COLO668 (cell line): ENCODE results near the gene MEGF8.
"Not testable (repeated sequence)": the region's sequence is repeated elsewhere in the genome, so short reads cannot be mapped to it uniquely, and the experiment has no call there.

Source experiments
- DNase-seq: peaks from one replicate; lab custom pipeline; 2025; ENCODE audit not compliant: unreplicated experiment; lab: John Stamatoyannopoulos, UW

The MEGF8 gene

GRCh38 chr19:42328854-42329253 lies 3.4 kb downstream of the MEGF8 start:
- DNase-seq, result no peak

GRCh38 chr19:42330241-42330711 lies 4.8 kb downstream of the MEGF8 start:
- no peak for DNase-seq

- DNase-seq, result not testable (repeated sequence)
Measured at GRCh38 chr19:42331333-42331732, 5.9 kb downstream of the MEGF8 start.

GRCh38 chr19:42332059-42332458 lies 6.6 kb downstream of the MEGF8 start:
- DNase-seq, result no peak

- no peak for DNase-seq
Measured at GRCh38 chr19:42333018-42333417, 7.6 kb downstream of the MEGF8 start.

GRCh38 chr19:42333975-42334696 lies 8.7 kb downstream of the MEGF8 start:
- DNase-seq, result no peak

- no peak for DNase-seq
Measured at GRCh38 chr19:42334697-42335373, 9.4 kb downstream of the MEGF8 start.

- no peak for DNase-seq
Measured at GRCh38 chr19:42335374-42335936, 10.0 kb downstream of the MEGF8 start.

- no peak for DNase-seq
Measured at GRCh38 chr19:42335971-42336370, 10.5 kb downstream of the MEGF8 start.

GRCh38 chr19:42339126-42339860 lies 13.9 kb downstream of the MEGF8 start:
- DNase-seq, result not testable (repeated sequence)

- not testable (repeated sequence) for DNase-seq
Measured at GRCh38 chr19:42339922-42340321, 14.5 kb downstream of the MEGF8 start.

- DNase-seq, result no peak
Measured at GRCh38 chr19:42343344-42344110, 18.1 kb downstream of the MEGF8 start.

GRCh38 chr19:42344336-42344893 lies 19.0 kb downstream of the MEGF8 start:
- DNase-seq, result no peak

GRCh38 chr19:42345191-42345812 lies 19.9 kb downstream of the MEGF8 start:
- DNase-seq, result no peak

GRCh38 chr19:42348211-42348610 lies 22.8 kb downstream of the MEGF8 start:
- no peak for DNase-seq

GRCh38 chr19:42349378-42350107 lies 24.1 kb downstream of the MEGF8 start:
- DNase-seq, result no peak

GRCh38 chr19:42350417-42350816 lies 25.0 kb downstream of the MEGF8 start:
- no peak for DNase-seq

- DNase-seq, result no peak
Measured at GRCh38 chr19:42351079-42351735, 25.8 kb downstream of the MEGF8 start.
